ENCODE data around the gene TBL1X.

GRCh38 chrX:9698576-9698975, 233.7 kb downstream of the TBL1X start:
- no peak for TF ChIP-seq CTCF (IDR thresholded peaks at IDR 0.05)
- no peak for TF ChIP-seq POLR2A (IDR thresholded peaks at IDR 0.05)
